B cell (primary cell): ENCODE results near the gene ABCA6. TPM values are rescaled to one million over a fixed set of nuclear protein-coding genes. Genes with fewer than 3 reads are reported as not detected.

ENCODE experiments used
- ATAC-seq: fragments of 200-7000 bp; cut with Tn5 transposase; one replicate; pipeline ENCODE4 v1.10.0; 2021; ENCODE audit warnings: low read depth, mild to moderate bottlenecking, moderate number of reproducible peaks, moderate library complexity
- CTCF ChIA-PET: fragments of 350-600 bp; sonication (Branson Sonifier 250); formaldehyde crosslinking; loops from one replicate; lab custom pipeline; 2021; ENCODE audit warnings: antibody characterized with exemption, inconsistent platforms; lab: Charles Lee
- POLR2A ChIA-PET: fragments of 350-600 bp; sonication (Branson Sonifier 250); formaldehyde crosslinking; loops from one replicate; lab custom pipeline; 2021; ENCODE audit warnings: antibody characterized with exemption; lab: Charles Lee
- DNase-seq: peaks from one replicate; pipeline ENCODE4 v3.0.0; 2013
- H2AFZ ChIP-seq: 2 replicates; pipeline ENCODE4 v1.6.1; 2012; ENCODE audit warnings: mild to moderate bottlenecking, low read depth, low read length; ENCODE audit not compliant: insufficient read depth, poor library complexity, severe bottlenecking
- H3K27ac ChIP-seq, 2 donors: 1 replicate in 1 of 2; 2 replicates in 1 of 2; pipeline ENCODE4 v1.5.1; 2012 to 2013; ENCODE audit warnings: low read length in 2 of 2, mild to moderate bottlenecking in 2 of 2, moderate library complexity in 1 of 2
- H3K27me3 ChIP-seq, 4 experiments: fragments of 200-600 bp in 1 of 4; sonication (generic) in 1 of 4; replicated peaks in 1 of 4; 1 replicate in 2 of 4; 2 replicates in 2 of 4; pipeline versions ENCODE4 v1.6.1 to v1.7.0; 2013 to 2016; ENCODE audit warnings: low read length in 3 of 4, mild to moderate bottlenecking in 2 of 4, mixed read lengths in 1 of 4, moderate library complexity in 1 of 4; ENCODE audit not compliant: insufficient read depth in 4 of 4, control insufficient read depth in 3 of 4; ENCODE audit errors: control extremely low read depth in 1 of 4
- H3K36me3 ChIP-seq, 2 experiments: replicated peaks in 1 of 2; 1 replicate in 1 of 2; 2 replicates in 1 of 2; pipeline versions ENCODE4 v1.6.1 to v1.7.1; 2013; ENCODE audit warnings: low read length in 1 of 2; ENCODE audit not compliant: insufficient read depth in 2 of 2, control insufficient read depth in 1 of 2; ENCODE audit errors: control extremely low read depth in 1 of 2, extremely low read depth in 1 of 2
- H3K4me1 ChIP-seq, 2 donors: fragments of 200-600 bp in 1 of 2; sonication (generic) in 1 of 2; 1 replicate in 1 of 2; 2 replicates in 1 of 2; pipeline versions ENCODE4 v1.5.1 to v1.6.1; 2013 to 2017; ENCODE audit warnings: low read length in 2 of 2; ENCODE audit not compliant: control insufficient read depth in 2 of 2, insufficient read depth in 2 of 2
- H3K4me2 ChIP-seq: replicated peaks from 2 replicates; pipeline ENCODE3; 2012; ENCODE audit warnings: mild to moderate bottlenecking, low read depth, low read length; ENCODE audit not compliant: poor library complexity, severe bottlenecking
- H3K4me3 ChIP-seq, 5 experiments: fragments of 200-600 bp in 1 of 5; sonication (generic) in 1 of 5; 1 replicate in 3 of 5; 2 replicates in 2 of 5; pipeline versions ENCODE4 v1.5.1 to v1.7.0; 2011 to 2016; ENCODE audit warnings: low read length in 4 of 5, mild to moderate bottlenecking in 4 of 5, low read depth in 2 of 5, control low read depth in 1 of 5, moderate library complexity in 1 of 5; ENCODE audit not compliant: insufficient read depth in 1 of 5; ENCODE audit errors: control extremely low read depth in 1 of 5, extremely low read depth in 1 of 5
- H3K79me2 ChIP-seq: fragments of 200-600 bp; sonication (generic); one replicate; pipeline ENCODE4 v1.6.0; 2016; ENCODE audit warnings: low read length; ENCODE audit not compliant: control insufficient read depth, insufficient read depth
- H3K9ac ChIP-seq: fragments of 200-600 bp; sonication (generic); 2 replicates; pipeline ENCODE4 v1.6.1; 2017; ENCODE audit warnings: mild to moderate bottlenecking, low read length, moderate library complexity
- H3K9me3 ChIP-seq, 3 donors: one replicate each; pipeline versions ENCODE4 v1.6.1 to v1.7.1; 2013; ENCODE audit warnings: low read length in 2 of 3; ENCODE audit not compliant: control insufficient read depth in 2 of 3, insufficient read depth in 1 of 3; ENCODE audit errors: control extremely low read depth in 1 of 3
- H4K20me1 ChIP-seq: 2 replicates; pipeline ENCODE4 v1.6.0; 2012; ENCODE audit warnings: mild to moderate bottlenecking, low read length; ENCODE audit not compliant: insufficient read depth, control insufficient read depth, poor library complexity, severe bottlenecking
- H3K27ac Mint-ChIP-seq: one replicate; pipeline ENCODE4 v1.8.0; 2021; ENCODE audit warnings: mixed read lengths
- H3K27me3 Mint-ChIP-seq: one replicate; pipeline ENCODE4 v1.8.0; 2021; ENCODE audit warnings: mixed read lengths
- H3K4me1 Mint-ChIP-seq: one replicate; pipeline ENCODE4 v1.8.0; 2021; ENCODE audit warnings: mixed read lengths
- H3K4me3 Mint-ChIP-seq: one replicate; pipeline ENCODE4 v1.8.0; 2021; ENCODE audit warnings: mixed read lengths
- H3K9me3 Mint-ChIP-seq: one replicate; pipeline ENCODE4 v1.8.0; 2022; ENCODE audit warnings: mixed read lengths; ENCODE audit not compliant: insufficient read depth
- EZH2 ChIP-seq: IDR thresholded peaks from 2 replicates; pipeline ENCODE4 v1.6.1; 2012; ENCODE audit warnings: borderline replicate concordance, low read depth, mild to moderate bottlenecking, moderate library complexity, low read length; ENCODE audit not compliant: insufficient read depth, poor library complexity, severe bottlenecking
- WGBS: methylation state at CpG from one replicate; pipeline ENCODE4 v1.1.5; 2013; ENCODE audit warnings: missing lambda C conversion rate; ENCODE audit not compliant: insufficient coverage; 5-methylcytosine and 5-hydroxymethylcytosine counted together
- intact Hi-C: fragments of 100-400 bp; cut with micrococcal nuclease; formaldehyde crosslinking; loops from one replicate; pipeline ENCODE4 v1.10.0; 2022
- polyA plus RNA-seq: library from polyadenylated mRNA; depleted of rRNA; stranded (reverse); fragments of >200 nt; gene quantifications from 2 replicates; pipeline ENCODE4 v1.2.3, GENCODE V29; 2012
- total RNA-seq, 2 donors: library from RNA; stranded (reverse); fragments of 120-200 nt in 1 of 2; gene quantifications; 1 replicate in 1 of 2; 2 replicates in 1 of 2; pipeline versions ENCODE4 v1.2.3 to v1.2.4, GENCODE V29; 2013 to 2022
- TF ChIP-seq, protein P1 (sequence below): fragments of 200-600 bp; IDR thresholded peaks from one replicate; pipeline ENCODE4 v1.8.0; 2022; ENCODE audit warnings: antibody characterized with exemption, mild to moderate bottlenecking

ABCA6 gene
- total and polyA plus RNA-seq, 2 donors (not counting 1 experiment from before 2014, with no cell fraction given): 0.18 to 1.4 TPM

DNA sequence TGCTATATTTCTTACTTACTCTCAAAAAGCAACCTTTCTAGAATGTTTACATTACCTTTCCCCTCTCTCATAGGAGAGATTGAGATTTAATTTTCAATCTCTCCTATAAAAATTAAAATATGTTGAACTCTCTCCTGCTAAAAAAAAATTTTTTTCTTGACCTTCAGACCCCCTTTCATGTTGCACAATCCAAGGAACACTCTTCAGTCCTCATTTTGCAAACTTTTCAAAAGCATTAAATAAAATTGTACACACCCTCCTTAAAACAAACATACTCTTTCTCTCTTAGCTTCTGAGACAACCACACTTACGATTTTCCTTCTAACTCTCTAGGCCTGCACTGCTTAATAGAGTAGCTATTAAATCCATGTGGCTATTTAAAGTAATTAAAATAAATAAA, 8.6 kb upstream of the ABCA6 start:
- DNase-seq (no peak), ATAC-seq (no peak)
- no peak overlapping the region for H3K27ac ChIP-seq
- H3K27me3 ChIP-seq: no peaks in the 10 kb centered on the region
- H3K4me1 Mint-ChIP-seq: no peaks in the 10 kb centered on the region
- H3K36me3 ChIP-seq: no peaks in the 10 kb centered on the region
- intact Hi-C loops: no loop called here
- WGBS: no CpG with 5 or more reads among the region's 1 CpG
- no peak overlapping the region for H3K27ac Mint-ChIP-seq
- H2AFZ ChIP-seq: no peak overlapping the region
- no peaks in the 10 kb centered on the region for H3K79me2 ChIP-seq
- no peak overlapping the region for H3K4me3 ChIP-seq
- no peak overlapping the region for H3K4me3 Mint-ChIP-seq
- H3K9me3 ChIP-seq: no peaks in the 10 kb centered on the region
- H4K20me1 ChIP-seq: no peaks in the 10 kb centered on the region
- H3K9ac ChIP-seq: no peak overlapping the region
- POLR2A ChIA-PET: no interaction called here
- CTCF ChIA-PET: no interaction called here
- peaks cover 3% of the 10 kb centered on the region for H3K9me3 Mint-ChIP-seq
- TF ChIP-seq, protein P1, sequence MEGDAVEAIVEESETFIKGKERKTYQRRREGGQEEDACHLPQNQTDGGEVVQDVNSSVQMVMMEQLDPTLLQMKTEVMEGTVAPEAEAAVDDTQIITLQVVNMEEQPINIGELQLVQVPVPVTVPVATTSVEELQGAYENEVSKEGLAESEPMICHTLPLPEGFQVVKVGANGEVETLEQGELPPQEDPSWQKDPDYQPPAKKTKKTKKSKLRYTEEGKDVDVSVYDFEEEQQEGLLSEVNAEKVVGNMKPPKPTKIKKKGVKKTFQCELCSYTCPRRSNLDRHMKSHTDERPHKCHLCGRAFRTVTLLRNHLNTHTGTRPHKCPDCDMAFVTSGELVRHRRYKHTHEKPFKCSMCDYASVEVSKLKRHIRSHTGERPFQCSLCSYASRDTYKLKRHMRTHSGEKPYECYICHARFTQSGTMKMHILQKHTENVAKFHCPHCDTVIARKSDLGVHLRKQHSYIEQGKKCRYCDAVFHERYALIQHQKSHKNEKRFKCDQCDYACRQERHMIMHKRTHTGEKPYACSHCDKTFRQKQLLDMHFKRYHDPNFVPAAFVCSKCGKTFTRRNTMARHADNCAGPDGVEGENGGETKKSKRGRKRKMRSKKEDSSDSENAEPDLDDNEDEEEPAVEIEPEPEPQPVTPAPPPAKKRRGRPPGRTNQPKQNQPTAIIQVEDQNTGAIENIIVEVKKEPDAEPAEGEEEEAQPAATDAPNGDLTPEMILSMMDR: no peak
- TF ChIP-seq EZH2: no peak
- no peak overlapping the region for H3K4me2 ChIP-seq
- H3K27me3 Mint-ChIP-seq: no peaks in the 10 kb centered on the region
- no peaks in the 10 kb centered on the region for H3K4me1 ChIP-seq

DNA sequence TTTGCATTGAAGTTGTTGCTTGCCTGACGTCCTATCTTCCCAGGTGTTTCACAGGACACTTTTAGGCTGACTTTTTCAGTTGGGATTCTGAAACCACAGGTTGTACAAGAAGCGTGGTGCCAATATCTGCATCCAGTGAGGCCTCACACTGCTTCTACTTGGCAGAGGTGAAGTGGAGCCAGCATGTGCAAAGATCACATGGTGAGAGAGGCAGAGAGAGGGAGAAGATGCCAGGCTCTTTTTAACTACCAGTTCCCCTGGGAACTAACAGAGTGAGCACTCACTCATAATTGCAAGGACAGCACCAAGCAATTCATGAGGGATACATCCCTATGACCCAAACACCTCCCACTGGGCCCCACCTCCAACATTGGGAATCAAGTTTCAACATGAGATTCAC, 5.8 kb upstream of the ABCA6 start:
- Histone ChIP-seq H4K20me1 (no peaks in the 10 kb centered on the region), H3K27ac (no peak overlapping the region), H3K9ac (no peak overlapping the region), H3K79me2 (no peaks in the 10 kb centered on the region), H3K4me2 (no peak overlapping the region), H3K36me3 (no peaks in the 10 kb centered on the region), H3K4me1 (no peaks in the 10 kb centered on the region), H3K27me3 (no peaks in the 10 kb centered on the region), H3K4me3 (no peak overlapping the region), H2AFZ (no peak overlapping the region), H3K9me3 (no peaks in the 10 kb centered on the region)
- no peaks in the 10 kb centered on the region for H3K4me1 Mint-ChIP-seq
- TF ChIP-seq EZH2: no peak
- TF ChIP-seq, protein P1: no peak
- no peak overlapping the region for H3K27ac Mint-ChIP-seq
- DNase-seq (no peak), ATAC-seq (no peak)
- peaks cover 3% of the 10 kb centered on the region for H3K9me3 Mint-ChIP-seq
- H3K27me3 Mint-ChIP-seq: no peaks in the 10 kb centered on the region
- CTCF ChIA-PET: no interaction called here
- POLR2A ChIA-PET: interaction anchor here (0.7 kb wide), 1 partner anchor 63 kb away, joined by 6 read pairs; no protein-coding TSS in a partner anchor
- intact Hi-C loops: no loop called here
- 92% methylated on average over 2 of the region's 2 CpGs for WGBS
- no peak overlapping the region for H3K4me3 Mint-ChIP-seq
